MCF 10A (cell line): Measurements from ENCODE around the gene BABAM1. TPM values are rescaled to one million over a fixed set of nuclear protein-coding genes. Genes with fewer than 3 reads are reported as not detected.
A peak's percentile ranks its signal among the peaks of the same experiment; 100 is the strongest.

Source experiments
- BruUV-seq: library from RNA; stranded (reverse); fragments of 400-500 nt; replicated peaks from 2 replicates; lab custom pipeline; 2021; lab: Mats Ljungman, UMichigan
- CTCF ChIA-PET: fragments of 300-600 bp; sonication (Branson Sonifier 250); formaldehyde crosslinking; extraction: SDS; loops from one replicate; lab custom pipeline; 2021; ENCODE audit warnings: antibody characterized with exemption, inconsistent platforms; lab: Yijun Ruan, JAX
- POLR2A ChIA-PET: fragments of 300-600, 350-650 bp; sonication (Branson Sonifier 250); formaldehyde crosslinking; extraction: SDS; loops from one replicate; lab custom pipeline; 2020; ENCODE audit warnings: antibody characterized with exemption, inconsistent platforms; lab: Yijun Ruan, JAX
- DNase-seq: peaks from one replicate; pipeline ENCODE4 v3.0.0-alpha.2; 2018; ENCODE audit not compliant: unreplicated experiment
- H3K27ac Mint-ChIP-seq: one replicate; pipeline ENCODE4 v1.8.0; 2022; ENCODE audit warnings: mild to moderate bottlenecking, low read depth, mixed read lengths; ENCODE audit not compliant: unreplicated experiment
- H3K27me3 Mint-ChIP-seq: one replicate; pipeline ENCODE4 v1.8.0; 2022; ENCODE audit warnings: mixed read lengths; ENCODE audit not compliant: insufficient read depth, unreplicated experiment
- H3K36me3 Mint-ChIP-seq: one replicate; pipeline ENCODE4 v1.8.0; 2022; ENCODE audit warnings: mild to moderate bottlenecking, moderate library complexity, mixed read lengths; ENCODE audit not compliant: insufficient read depth, unreplicated experiment
- H3K4me1 Mint-ChIP-seq: one replicate; pipeline ENCODE4 v1.8.0; 2022; ENCODE audit warnings: mixed read lengths; ENCODE audit not compliant: insufficient read depth, unreplicated experiment
- H3K4me3 Mint-ChIP-seq: one replicate; pipeline ENCODE4 v1.8.0; 2022; ENCODE audit warnings: mild to moderate bottlenecking, moderate library complexity, mixed read lengths; ENCODE audit not compliant: unreplicated experiment
- H3K9me3 Mint-ChIP-seq: one replicate; pipeline ENCODE4 v1.8.0; 2022; ENCODE audit warnings: mixed read lengths; ENCODE audit not compliant: unreplicated experiment
- intact Hi-C: fragments of 100-400 bp; cut with micrococcal nuclease; formaldehyde crosslinking; loops from 2 replicates; pipeline ENCODE4 v1.14.1; 2022
- total RNA-seq: library from RNA; stranded (reverse); gene quantifications from 2 replicates; pipeline ENCODE4 v1.2.3, GENCODE V29; 2022
- TF ChIP-seq, protein P1 (sequence below): fragments of 200-600 bp; IDR thresholded peaks from one replicate; pipeline ENCODE4 v1.8.0; 2022; ENCODE audit warnings: antibody characterized with exemption, mild to moderate bottlenecking; ENCODE audit not compliant: unreplicated experiment

BABAM1 gene
- total RNA-seq, 1 experiment from 2014 or later = 96.1 TPM

DNA sequence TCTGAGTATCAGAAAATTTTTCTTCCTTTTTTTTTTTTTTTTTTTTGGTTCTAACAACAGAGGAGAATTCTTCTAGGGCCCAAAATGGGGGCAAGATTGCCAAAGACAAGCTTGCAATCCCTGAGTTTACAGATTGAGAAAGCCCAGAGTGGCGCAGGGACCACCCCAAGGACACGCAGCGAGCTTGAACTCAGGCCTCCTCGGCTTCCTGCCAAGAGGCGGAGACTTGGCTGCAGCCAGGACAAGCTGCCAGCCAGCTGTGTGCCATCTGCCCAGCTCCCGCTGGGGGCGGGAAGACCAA, 37.9 kb downstream of the BABAM1 start:
- Mint-ChIP-seq H3K36me3 (peaks cover 16% of the 10 kb centered on the region), H3K4me1 (peaks cover 26% of the 10 kb centered on the region), H3K27me3 (no peaks in the 10 kb centered on the region), H3K9me3 (no peaks in the 10 kb centered on the region), H3K4me3 (peak overlapping the region; percentile 78), H3K27ac (peak overlapping the region; percentile 55)
- TF ChIP-seq, protein P1, sequence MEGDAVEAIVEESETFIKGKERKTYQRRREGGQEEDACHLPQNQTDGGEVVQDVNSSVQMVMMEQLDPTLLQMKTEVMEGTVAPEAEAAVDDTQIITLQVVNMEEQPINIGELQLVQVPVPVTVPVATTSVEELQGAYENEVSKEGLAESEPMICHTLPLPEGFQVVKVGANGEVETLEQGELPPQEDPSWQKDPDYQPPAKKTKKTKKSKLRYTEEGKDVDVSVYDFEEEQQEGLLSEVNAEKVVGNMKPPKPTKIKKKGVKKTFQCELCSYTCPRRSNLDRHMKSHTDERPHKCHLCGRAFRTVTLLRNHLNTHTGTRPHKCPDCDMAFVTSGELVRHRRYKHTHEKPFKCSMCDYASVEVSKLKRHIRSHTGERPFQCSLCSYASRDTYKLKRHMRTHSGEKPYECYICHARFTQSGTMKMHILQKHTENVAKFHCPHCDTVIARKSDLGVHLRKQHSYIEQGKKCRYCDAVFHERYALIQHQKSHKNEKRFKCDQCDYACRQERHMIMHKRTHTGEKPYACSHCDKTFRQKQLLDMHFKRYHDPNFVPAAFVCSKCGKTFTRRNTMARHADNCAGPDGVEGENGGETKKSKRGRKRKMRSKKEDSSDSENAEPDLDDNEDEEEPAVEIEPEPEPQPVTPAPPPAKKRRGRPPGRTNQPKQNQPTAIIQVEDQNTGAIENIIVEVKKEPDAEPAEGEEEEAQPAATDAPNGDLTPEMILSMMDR = no peak
- BruUV-seq = no TSS peak
- no peak for DNase-seq
- CTCF ChIA-PET = interaction anchor here (0.6 to 2.0 kb wide), 10 partner anchors 8 to 966 kb away, joined by 3 to 13 read pairs (median 4); no protein-coding TSS in a partner anchor
- POLR2A ChIA-PET = interaction anchor here (0.6 to 10.5 kb wide), 15 partner anchors 8 to 888 kb away, joined by 3 to 152 read pairs (median 4); partner anchors contain the start of genes ANO8, GTPBP3, MPV17L2 and MVB12A
- intact Hi-C loops = loop anchor here (1.0 kb wide), 2 partner anchors 9 to 29 kb away; partner anchors contain the start of gene ANO8

DNA sequence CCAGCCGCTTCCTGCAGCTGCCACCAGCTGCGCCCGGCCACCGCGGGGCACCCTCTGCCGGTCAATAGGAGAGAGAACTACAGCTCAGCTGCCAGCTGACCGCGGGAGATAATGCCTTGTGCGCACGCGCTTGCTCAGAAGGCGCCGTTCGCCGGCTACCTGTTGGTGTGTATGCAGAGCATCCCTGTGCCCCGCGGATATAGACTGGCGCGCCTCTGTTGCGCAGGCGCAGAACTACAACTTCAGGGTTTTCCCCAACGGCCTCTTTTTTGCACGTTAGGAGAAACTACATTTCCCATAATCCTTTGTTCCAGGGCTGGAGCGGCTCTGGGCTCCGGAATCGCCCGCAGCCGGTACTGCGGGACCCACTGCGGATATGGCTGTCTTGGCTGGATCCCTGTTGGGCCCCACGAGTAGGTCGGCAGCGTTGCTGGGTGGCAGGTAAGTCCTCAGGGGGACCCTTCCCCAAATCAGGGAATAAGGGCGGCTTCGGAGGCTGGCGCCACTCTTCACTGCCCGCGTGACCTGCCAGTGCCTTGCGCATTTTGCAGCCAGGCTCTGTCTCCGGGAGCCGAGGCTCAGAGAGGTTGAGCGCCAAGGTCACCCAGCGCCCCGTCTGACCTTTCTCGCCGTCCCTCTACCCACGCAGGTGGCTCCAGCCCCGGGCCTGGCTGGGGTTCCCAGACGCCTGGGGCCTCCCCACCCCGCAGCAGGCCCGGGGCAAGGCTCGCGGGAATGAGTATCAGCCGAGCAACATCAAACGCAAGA, 38.5 kb downstream of the BABAM1 start, which contains the start of gene MRPL34:
Gene MRPL34, plus strand, starts transcription at position 356 of the 768 bp plus-strand sequence. Its CDS starts 21 bp downstream, at position 377.
- CTCF ChIA-PET = interaction anchor here (0.6 to 2.0 kb wide), 14 partner anchors 9 to 967 kb away, joined by 3 to 13 read pairs (median 4); no protein-coding TSS in a partner anchor
- H3K9me3 Mint-ChIP-seq = no peaks in the 10 kb centered on the region

DNA sequence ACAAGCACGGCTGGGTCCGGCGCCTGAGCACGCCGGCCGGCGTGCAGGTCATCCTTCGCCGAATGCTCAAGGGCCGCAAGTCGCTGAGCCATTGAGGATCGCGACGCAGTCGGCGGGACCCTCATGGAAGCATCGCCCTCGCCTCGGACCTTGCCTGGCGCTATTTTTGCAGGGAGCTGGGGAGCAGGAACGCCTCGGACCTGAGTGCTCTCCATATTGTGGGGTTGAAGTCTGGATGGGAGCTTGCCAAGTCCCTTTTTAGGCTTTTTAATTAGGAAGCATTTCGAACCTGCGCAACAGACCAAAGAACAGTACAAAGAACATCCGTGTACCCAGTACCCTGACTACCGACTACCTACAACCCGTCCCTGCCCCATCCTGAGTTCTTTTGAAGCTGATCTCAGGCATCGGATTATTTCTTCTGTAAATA, 39.1 kb downstream of the BABAM1 start:
- peak overlapping the region; percentile 39 for H3K27ac Mint-ChIP-seq
- no peaks in the 10 kb centered on the region for H3K27me3 Mint-ChIP-seq
- peaks cover 35% of the 10 kb centered on the region for H3K4me1 Mint-ChIP-seq
- H3K9me3 Mint-ChIP-seq = no peaks in the 10 kb centered on the region
- peak overlapping the region; percentile 78 for H3K4me3 Mint-ChIP-seq
- no peak for DNase-seq
- intact Hi-C loops = no loop called here
- ChIA-PET POLR2A (interaction anchor here (0.6 to 10.5 kb wide), 16 partner anchors 9 to 995 kb away, joined by 3 to 152 read pairs (median 4); partner anchors contain the start of genes ANO8, GTPBP3, HAUS8 and MVB12A), CTCF (interaction anchor here (0.6 to 2.2 kb wide), 10 partner anchors 10 to 368 kb away, joined by 3 to 9 read pairs (median 4); no protein-coding TSS in a partner anchor)
- TF ChIP-seq, protein P1 = no peak
- TSS peak; percentile 13 for BruUV-seq
- H3K36me3 Mint-ChIP-seq = peaks cover 19% of the 10 kb centered on the region

More for the DNA sequence above, 38.5 kb downstream of the BABAM1 start, which contains the start of gene MRPL34:
- Mint-ChIP-seq H3K36me3 (peaks cover 19% of the 10 kb centered on the region), H3K4me3 (peak within 1 kb of the TSS; percentile 78), H3K27me3 (no peaks in the 10 kb centered on the region), H3K4me1 (peaks cover 32% of the 10 kb centered on the region), H3K27ac (peak within 1 kb of the TSS; percentile 55)
- intact Hi-C loops = loop anchor here (1.0 kb wide), 2 partner anchors 9 to 29 kb away; partner anchors contain the start of gene ANO8
- POLR2A ChIA-PET = interaction anchor here (0.6 to 10.5 kb wide), 25 partner anchors 9 to 887 kb away, joined by 3 to 152 read pairs (median 4); partner anchors contain the start of genes ANO8, GTPBP3, HAUS8 and MPV17L2
- no TSS peak for BruUV-seq
- peak; percentile 100 for DNase-seq
- TF ChIP-seq, protein P1 = peak; percentile 62
